ENCODE results near the gene FAM20B. TPM values are rescaled to one million over a fixed set of nuclear protein-coding genes. Genes with fewer than 3 reads are reported as not detected.

The FAM20B gene
- total and polyA plus RNA-seq, 2 of the 13 experiments (the other 11 are each of a cell fraction or from before 2014, with no cell fraction given): 13.8 to 26.9 TPM

DNA sequence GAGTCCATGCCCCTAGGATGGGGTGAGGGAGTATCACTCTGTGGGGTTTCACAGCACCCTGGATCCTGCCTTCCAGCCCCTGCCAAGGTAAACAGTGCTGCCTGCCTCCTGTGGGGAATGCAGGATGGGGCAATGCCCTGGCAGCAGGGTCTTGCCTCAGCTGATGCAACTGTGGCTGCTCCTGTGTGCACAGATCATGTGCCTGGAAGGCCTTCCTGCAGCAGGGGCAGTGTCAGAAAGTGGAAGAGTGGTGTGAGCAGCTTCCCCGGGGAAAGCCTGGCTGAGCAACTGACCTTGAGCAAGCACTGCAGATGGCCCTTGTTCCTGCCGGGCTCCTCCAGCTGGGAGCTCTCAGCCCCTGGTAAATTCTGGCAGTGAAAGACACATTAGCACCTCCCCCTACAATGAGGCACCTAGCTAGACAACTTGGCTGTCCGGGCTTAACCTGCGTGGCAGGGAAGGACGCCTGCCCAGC, 66.0 kb downstream of the FAM20B start (continued):
- no peak for TF ChIP-seq NFIB (CRISPR knock-in tag; IDR thresholded peaks at IDR 0.05; ENCODE audit: borderline replicate concordance)
- no peak for TF ChIP-seq LCORL (IDR thresholded peaks at IDR 0.05)
- TF ChIP-seq LCORL (CRISPR knock-in tag; IDR thresholded peaks at IDR 0.05): peak; percentile 23
- TF ChIP-seq, protein P1, sequence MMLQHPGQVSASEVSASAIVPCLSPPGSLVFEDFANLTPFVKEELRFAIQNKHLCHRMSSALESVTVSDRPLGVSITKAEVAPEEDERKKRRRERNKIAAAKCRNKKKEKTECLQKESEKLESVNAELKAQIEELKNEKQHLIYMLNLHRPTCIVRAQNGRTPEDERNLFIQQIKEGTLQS (CRISPR knock-in tag; IDR thresholded peaks at IDR 0.05): peak; percentile 50; the same call in 1 of the 2 replicates
- TF ChIP-seq MAFF (IDR thresholded peaks at IDR 0.05; ENCODE audit: low read depth, low read length): no peak
- TF ChIP-seq ZNF326 (CRISPR knock-in tag; IDR thresholded peaks at IDR 0.05; ENCODE audit: borderline replicate concordance): no peak
- TF ChIP-seq FOXO1 (CRISPR knock-in tag; IDR thresholded peaks at IDR 0.05): peak; percentile 41; the same call in 1 of the 2 replicates
- peak; percentile 14 for TF ChIP-seq AGO2 (optimal IDR thresholded peaks at IDR 0.05; ENCODE audit: low read depth, low read length)
- TF ChIP-seq ZNF17 (CRISPR knock-in tag; IDR thresholded peaks at IDR 0.05): no peak
- TF ChIP-seq, protein P2, sequence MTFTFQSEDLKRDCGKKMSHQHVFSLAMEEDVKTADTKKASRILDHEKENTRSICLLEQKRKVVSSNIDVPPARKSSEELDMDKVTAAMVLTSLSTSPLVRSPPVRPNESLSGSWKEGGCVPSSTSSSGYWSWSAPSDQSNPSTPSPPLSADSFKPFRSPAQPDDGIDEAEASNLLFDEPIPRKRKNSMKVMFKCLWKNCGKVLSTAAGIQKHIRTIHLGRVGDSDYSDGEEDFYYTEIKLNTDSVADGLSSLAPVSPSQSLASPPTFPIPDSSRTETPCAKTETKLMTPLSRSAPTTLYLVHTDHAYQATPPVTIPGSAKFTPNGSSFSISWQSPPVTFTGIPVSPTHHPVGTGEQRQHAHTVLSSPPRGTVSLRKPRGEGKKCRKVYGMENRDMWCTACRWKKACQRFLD (CRISPR knock-in tag; IDR thresholded peaks at IDR 0.05; ENCODE audit: borderline replicate concordance): no peak
- no peak for TF ChIP-seq CHD4 (IDR thresholded peaks at IDR 0.05; ENCODE audit: borderline replicate concordance, low read length)
- TF ChIP-seq, protein P3, sequence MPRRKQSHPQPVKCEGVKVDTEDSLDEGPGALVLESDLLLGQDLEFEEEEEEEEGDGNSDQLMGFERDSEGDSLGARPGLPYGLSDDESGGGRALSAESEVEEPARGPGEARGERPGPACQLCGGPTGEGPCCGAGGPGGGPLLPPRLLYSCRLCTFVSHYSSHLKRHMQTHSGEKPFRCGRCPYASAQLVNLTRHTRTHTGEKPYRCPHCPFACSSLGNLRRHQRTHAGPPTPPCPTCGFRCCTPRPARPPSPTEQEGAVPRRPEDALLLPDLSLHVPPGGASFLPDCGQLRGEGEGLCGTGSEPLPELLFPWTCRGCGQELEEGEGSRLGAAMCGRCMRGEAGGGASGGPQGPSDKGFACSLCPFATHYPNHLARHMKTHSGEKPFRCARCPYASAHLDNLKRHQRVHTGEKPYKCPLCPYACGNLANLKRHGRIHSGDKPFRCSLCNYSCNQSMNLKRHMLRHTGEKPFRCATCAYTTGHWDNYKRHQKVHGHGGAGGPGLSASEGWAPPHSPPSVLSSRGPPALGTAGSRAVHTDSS (CRISPR knock-in tag; conservative IDR thresholded peaks at IDR 0.05): no peak
- no peak for TF ChIP-seq TBX3 (IDR thresholded peaks at IDR 0.05; ENCODE audit: borderline replicate concordance)
- TF ChIP-seq NPAS2 (CRISPR knock-in tag; IDR thresholded peaks at IDR 0.05; ENCODE audit: borderline replicate concordance): no peak
- no peak for TF ChIP-seq RFX3 (CRISPR knock-in tag; IDR thresholded peaks at IDR 0.05)
- TF ChIP-seq HOXA3 (CRISPR knock-in tag; IDR thresholded peaks at IDR 0.05): peak; percentile 31; the same call in 1 of the 2 replicates
- TF ChIP-seq, protein P4, sequence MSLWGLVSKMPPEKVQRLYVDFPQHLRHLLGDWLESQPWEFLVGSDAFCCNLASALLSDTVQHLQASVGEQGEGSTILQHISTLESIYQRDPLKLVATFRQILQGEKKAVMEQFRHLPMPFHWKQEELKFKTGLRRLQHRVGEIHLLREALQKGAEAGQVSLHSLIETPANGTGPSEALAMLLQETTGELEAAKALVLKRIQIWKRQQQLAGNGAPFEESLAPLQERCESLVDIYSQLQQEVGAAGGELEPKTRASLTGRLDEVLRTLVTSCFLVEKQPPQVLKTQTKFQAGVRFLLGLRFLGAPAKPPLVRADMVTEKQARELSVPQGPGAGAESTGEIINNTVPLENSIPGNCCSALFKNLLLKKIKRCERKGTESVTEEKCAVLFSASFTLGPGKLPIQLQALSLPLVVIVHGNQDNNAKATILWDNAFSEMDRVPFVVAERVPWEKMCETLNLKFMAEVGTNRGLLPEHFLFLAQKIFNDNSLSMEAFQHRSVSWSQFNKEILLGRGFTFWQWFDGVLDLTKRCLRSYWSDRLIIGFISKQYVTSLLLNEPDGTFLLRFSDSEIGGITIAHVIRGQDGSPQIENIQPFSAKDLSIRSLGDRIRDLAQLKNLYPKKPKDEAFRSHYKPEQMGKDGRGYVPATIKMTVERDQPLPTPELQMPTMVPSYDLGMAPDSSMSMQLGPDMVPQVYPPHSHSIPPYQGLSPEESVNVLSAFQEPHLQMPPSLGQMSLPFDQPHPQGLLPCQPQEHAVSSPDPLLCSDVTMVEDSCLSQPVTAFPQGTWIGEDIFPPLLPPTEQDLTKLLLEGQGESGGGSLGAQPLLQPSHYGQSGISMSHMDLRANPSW (CRISPR knock-in tag; IDR thresholded peaks at IDR 0.05; ENCODE audit: borderline replicate concordance): no peak
- TF ChIP-seq, protein P5, sequence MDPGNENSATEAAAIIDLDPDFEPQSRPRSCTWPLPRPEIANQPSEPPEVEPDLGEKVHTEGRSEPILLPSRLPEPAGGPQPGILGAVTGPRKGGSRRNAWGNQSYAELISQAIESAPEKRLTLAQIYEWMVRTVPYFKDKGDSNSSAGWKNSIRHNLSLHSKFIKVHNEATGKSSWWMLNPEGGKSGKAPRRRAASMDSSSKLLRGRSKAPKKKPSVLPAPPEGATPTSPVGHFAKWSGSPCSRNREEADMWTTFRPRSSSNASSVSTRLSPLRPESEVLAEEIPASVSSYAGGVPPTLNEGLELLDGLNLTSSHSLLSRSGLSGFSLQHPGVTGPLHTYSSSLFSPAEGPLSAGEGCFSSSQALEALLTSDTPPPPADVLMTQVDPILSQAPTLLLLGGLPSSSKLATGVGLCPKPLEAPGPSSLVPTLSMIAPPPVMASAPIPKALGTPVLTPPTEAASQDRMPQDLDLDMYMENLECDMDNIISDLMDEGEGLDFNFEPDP (CRISPR knock-in tag; conservative IDR thresholded peaks at IDR 0.05): no peak
- TF ChIP-seq, protein P6, sequence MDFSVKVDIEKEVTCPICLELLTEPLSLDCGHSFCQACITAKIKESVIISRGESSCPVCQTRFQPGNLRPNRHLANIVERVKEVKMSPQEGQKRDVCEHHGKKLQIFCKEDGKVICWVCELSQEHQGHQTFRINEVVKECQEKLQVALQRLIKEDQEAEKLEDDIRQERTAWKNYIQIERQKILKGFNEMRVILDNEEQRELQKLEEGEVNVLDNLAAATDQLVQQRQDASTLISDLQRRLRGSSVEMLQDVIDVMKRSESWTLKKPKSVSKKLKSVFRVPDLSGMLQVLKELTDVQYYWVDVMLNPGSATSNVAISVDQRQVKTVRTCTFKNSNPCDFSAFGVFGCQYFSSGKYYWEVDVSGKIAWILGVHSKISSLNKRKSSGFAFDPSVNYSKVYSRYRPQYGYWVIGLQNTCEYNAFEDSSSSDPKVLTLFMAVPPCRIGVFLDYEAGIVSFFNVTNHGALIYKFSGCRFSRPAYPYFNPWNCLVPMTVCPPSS (IDR thresholded peaks at IDR 0.05): no peak
- TF ChIP-seq CEBPB (IDR thresholded peaks at IDR 0.05; ENCODE audit: borderline replicate concordance, low read depth, low read length): peak; percentile 98
